HCT116 (cell line): ENCODE data around the gene GARNL3. TPM values are rescaled to one million over a fixed set of nuclear protein-coding genes. Genes with fewer than 3 reads are reported as not detected.

Experiments
- ATAC-seq: fragments of 200-7000 bp; cut with Tn5 transposase; 2 replicates; pipeline ENCODE4 v1.9.1; 2020; ENCODE audit warnings: mild to moderate bottlenecking, moderate library complexity
- BruUV-seq: library from RNA; stranded (reverse); fragments of 400-500 nt; replicated peaks from 2 replicates; lab custom pipeline; 2021; lab: Mats Ljungman, UMichigan
- CTCF ChIA-PET: fragments of 300-600 bp; sonication (Branson Sonifier 250); formaldehyde crosslinking; loops from one replicate; lab custom pipeline; 2021; ENCODE audit warnings: antibody characterized with exemption; lab: Charles Lee
- POLR2A ChIA-PET: fragments of 300-600, 350-600 bp; sonication (Branson Sonifier 250); formaldehyde crosslinking; loops from one replicate; lab custom pipeline; 2021; ENCODE audit warnings: antibody characterized with exemption; lab: Charles Lee
- RAD21 ChIA-PET, 2 experiments: fragments of 300-600 bp; sonication (Branson Sonifier 250); formaldehyde crosslinking; loops; one replicate each; lab custom pipeline; 2023; ENCODE audit warnings: low total read pairs in 2 of 2; ENCODE audit not compliant: uncharacterized antibody in 2 of 2, unreplicated experiment in 2 of 2, low non-redundant PET in 1 of 2; lab: Charles Lee
- DNase-seq: peaks from one replicate; pipeline ENCODE4 v3.0.0-alpha.2; 2010; ENCODE audit warnings: low read depth, low spot score
- H2AFZ ChIP-seq: fragments of 200-600 bp; shearing (Covaris generic), sonication (generic); 2 replicates; pipeline ENCODE4 v1.6.1; 2017; ENCODE audit warnings: low read depth, mixed run types, mixed read lengths, antibody characterized with exemption, low read length; ENCODE audit not compliant: poor library complexity, severe bottlenecking
- H3K27ac ChIP-seq: 2 replicates; pipeline ENCODE4 v1.5.1; 2012; ENCODE audit warnings: low read depth, low read length
- H3K27me3 ChIP-seq: fragments of 200-600 bp; sonication (generic); 2 replicates; pipeline ENCODE4 v1.6.1; 2016; ENCODE audit warnings: mixed run types, low read length, mixed read lengths; ENCODE audit not compliant: insufficient read depth
- H3K36me3 ChIP-seq, 2 experiments: fragments of 200-500 bp in 1 of 2; fragments of 200-600 bp in 1 of 2; sonication (Bioruptor generic) in 1 of 2; sonication (generic) in 1 of 2; 2 replicates each; pipeline versions ENCODE4 v1.5.1 to v1.6.1; 2014 to 2016; ENCODE audit warnings: low read length in 2 of 2, inconsistent platforms in 1 of 2, mixed read lengths in 1 of 2, mixed run types in 1 of 2; ENCODE audit not compliant: insufficient read depth in 2 of 2, control insufficient read depth in 1 of 2
- H3K4me1 ChIP-seq, 2 experiments: fragments of 200-600 bp in 1 of 2; sonication (generic) in 1 of 2; 2 replicates each; pipeline versions ENCODE4 v1.5.1 to v1.6.1; 2012 to 2017; ENCODE audit warnings: low read length in 2 of 2, inconsistent platforms in 1 of 2, mild to moderate bottlenecking in 1 of 2, mixed read lengths in 1 of 2, mixed run types in 1 of 2, moderate library complexity in 1 of 2; ENCODE audit not compliant: insufficient read depth in 2 of 2, control insufficient read depth in 1 of 2
- H3K4me2 ChIP-seq: fragments of 200-600 bp; sonication (generic); 2 replicates; pipeline ENCODE4 v1.6.1; 2017; ENCODE audit warnings: mixed run types, low read length, mixed read lengths
- H3K4me3 ChIP-seq, 2 experiments: fragments of 200-600 bp in 1 of 2; sonication (generic) in 1 of 2; replicated peaks in 1 of 2; 2 replicates each; pipeline ENCODE4 v1.5.1; 2011 to 2016; ENCODE audit warnings: low read length in 2 of 2, control low read depth in 1 of 2, low read depth in 1 of 2, mild to moderate bottlenecking in 1 of 2, mixed read lengths in 1 of 2, mixed run types in 1 of 2
- H3K79me2 ChIP-seq: fragments of 200-600 bp; sonication (generic); 2 replicates; pipeline ENCODE4 v1.6.1; 2017; ENCODE audit warnings: mild to moderate bottlenecking, mixed run types, low read length, moderate library complexity, mixed read lengths; ENCODE audit not compliant: insufficient read depth
- H3K9ac ChIP-seq: fragments of 200-600 bp; sonication (generic); 2 replicates; pipeline ENCODE4 v1.6.1; 2016; ENCODE audit warnings: low read length, mixed read lengths
- H3K9me2 ChIP-seq: fragments of 200-600 bp; sonication (generic), shearing (Covaris generic); 2 replicates; pipeline ENCODE4 v1.6.1; 2017; ENCODE audit warnings: mixed run types, mild to moderate bottlenecking, moderate library complexity; ENCODE audit not compliant: insufficient read depth
- H3K9me3 ChIP-seq, 2 experiments: fragments of 200-500 bp in 1 of 2; fragments of 200-600 bp in 1 of 2; sonication (Bioruptor generic) in 1 of 2; sonication (generic) in 1 of 2; 2 replicates each; pipeline ENCODE4 v1.6.1; 2014 to 2017; ENCODE audit warnings: low read length in 2 of 2, mixed read lengths in 2 of 2, inconsistent platforms in 1 of 2, low read depth in 1 of 2, mild to moderate bottlenecking in 1 of 2, mixed run types in 1 of 2, moderate library complexity in 1 of 2; ENCODE audit not compliant: control insufficient read depth in 1 of 2, insufficient read depth in 1 of 2
- H4K20me1 ChIP-seq: fragments of 200-600 bp; sonication (generic), shearing (Covaris generic); 2 replicates; pipeline ENCODE4 v1.6.1; 2017; ENCODE audit warnings: mixed run types, mild to moderate bottlenecking, moderate library complexity; ENCODE audit not compliant: insufficient read depth
- CBX3 ChIP-seq: IDR thresholded peaks from 2 replicates; pipeline ENCODE4 v1.6.1; 2012; ENCODE audit warnings: low read depth
- CEBPB ChIP-seq: IDR thresholded peaks from 2 replicates; pipeline ENCODE4 v1.6.1; 2012; ENCODE audit warnings: low read depth
- CTCF ChIP-seq, 3 experiments: fragments of 200-600 bp in 1 of 3; sonication (generic) in 1 of 3; IDR thresholded peaks in 2 of 3; conservative IDR thresholded peaks in 1 of 3; 2 replicates each; pipeline ENCODE4 v1.5.1; 2012 to 2017; ENCODE audit warnings: low read depth in 2 of 3, low read length in 2 of 3, antibody characterized with exemption in 1 of 3, borderline replicate concordance in 1 of 3, control low read depth in 1 of 3, mild to moderate bottlenecking in 1 of 3, mixed read lengths in 1 of 3, mixed run types in 1 of 3, moderate library complexity in 1 of 3; ENCODE audit not compliant: insufficient read depth in 1 of 3
- EGR1 ChIP-seq: IDR thresholded peaks from 2 replicates; pipeline ENCODE4 v1.6.1; 2012; ENCODE audit warnings: low read depth
- ELF1 ChIP-seq: IDR thresholded peaks from 2 replicates; pipeline ENCODE4 v1.6.1; 2012; ENCODE audit warnings: low read depth, borderline replicate concordance
- EZH2 ChIP-seq: fragments of 200-600 bp; sonication (generic); IDR thresholded peaks from 2 replicates; pipeline ENCODE4 v1.6.1; 2017; ENCODE audit warnings: antibody characterized with exemption, mixed run types
- EZH2phosphoT487 ChIP-seq: fragments of 200-600 bp; IDR thresholded peaks from 2 replicates; pipeline ENCODE4 v1.6.1; 2018; ENCODE audit warnings: antibody characterized with exemption, borderline replicate concordance
- JUND ChIP-seq: IDR thresholded peaks from 2 replicates; pipeline ENCODE4 v1.6.1; 2012
- SIN3A ChIP-seq: IDR thresholded peaks from 2 replicates; pipeline ENCODE4 v1.6.1; 2012; ENCODE audit warnings: low read depth
- SP1 ChIP-seq: IDR thresholded peaks from 2 replicates; pipeline ENCODE4 v1.6.1; 2012; ENCODE audit warnings: low read depth
- TCF7L2 ChIP-seq: IDR thresholded peaks from 2 replicates; pipeline ENCODE4 v1.7.0; 2011; ENCODE audit warnings: borderline replicate concordance, inconsistent platforms; ENCODE audit not compliant: insufficient read depth, insufficient read length; ENCODE audit errors: extremely low read depth
- YY1 ChIP-seq: IDR thresholded peaks from 2 replicates; pipeline ENCODE4 v1.6.1; 2011; ENCODE audit warnings: low read length, low read depth, moderate library complexity, mild to moderate bottlenecking; ENCODE audit not compliant: insufficient replicate concordance; ENCODE audit errors: extremely low read depth
- intact Hi-C: fragments of 100-400 bp; cut with micrococcal nuclease; formaldehyde crosslinking; loops from 2 replicates; pipeline ENCODE4 v1.10.0; 2022
- total RNA-seq: library from RNA; stranded (reverse); gene quantifications from one replicate; pipeline ENCODE4 v1.2.1, GENCODE V29; 2021; ENCODE audit not compliant: unreplicated experiment
- TF ChIP-seq, protein P1 (sequence below): IDR thresholded peaks from 2 replicates; pipeline ENCODE4 v1.6.1; 2012

GARNL3 gene
- total RNA-seq, 1 experiment from 2014 or later: 8.8 TPM

- H3K79me2 ChIP-seq: no peaks in the 10 kb centered on the region
- H4K20me1 ChIP-seq: no peaks in the 10 kb centered on the region
- RAD21 ChIA-PET: no interaction called here
- H3K9me3 ChIP-seq: no peaks in the 10 kb centered on the region
- CTCF ChIA-PET: no interaction called here
- POLR2A ChIA-PET: no interaction called here
- H3K4me2 ChIP-seq: no peak overlapping the region
- no peak overlapping the region for H3K27ac ChIP-seq
- intact Hi-C loops: no loop called here
- no peaks in the 10 kb centered on the region for H3K36me3 ChIP-seq
- no peak overlapping the region for H2AFZ ChIP-seq
- no peaks in the 10 kb centered on the region for H3K4me1 ChIP-seq
- no TSS peak for BruUV-seq
- H3K9me2 ChIP-seq: no peaks in the 10 kb centered on the region
- no peak for ATAC-seq
- no peak overlapping the region for H3K4me3 ChIP-seq
- H3K9ac ChIP-seq: no peak overlapping the region
- TF ChIP-seq CTCF (IDR thresholded peaks at IDR 0.05 in 2 of 3, conservative IDR thresholded peaks at IDR 0.05 in 1 of 3; ENCODE audit: borderline replicate concordance in 1 of 3, insufficient read depth in 1 of 3, low read depth in 2 of 3, low read length in 2 of 3) (no peak), YY1 (no peak), TCF7L2 (no peak), EZH2 (no peak), ELF1 (no peak), SIN3A (no peak), CBX3 (no peak), EGR1 (no peak), CEBPB (no peak), EZH2phosphoT487 (no peak), SP1 (no peak), JUND (no peak)
- TF ChIP-seq, protein P1, sequence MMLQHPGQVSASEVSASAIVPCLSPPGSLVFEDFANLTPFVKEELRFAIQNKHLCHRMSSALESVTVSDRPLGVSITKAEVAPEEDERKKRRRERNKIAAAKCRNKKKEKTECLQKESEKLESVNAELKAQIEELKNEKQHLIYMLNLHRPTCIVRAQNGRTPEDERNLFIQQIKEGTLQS: no peak
- DNase-seq: no peak
- no peaks in the 10 kb centered on the region for H3K27me3 ChIP-seq
Measured at GRCh38 chr9:127252410-127253318, 11.9 kb upstream of the GARNL3 start.
